HepG2 (cell line): ENCODE data around the gene UBFD1. TPM values are rescaled to one million over a fixed set of nuclear protein-coding genes. Genes with fewer than 3 reads are reported as not detected.

Experiments
- ARNT ChIP-seq: fragments of 450-650 bp; IDR thresholded peaks from 2 replicates; pipeline ENCODE4 v1.6.1; 2017
- CHD2 ChIP-seq: IDR thresholded peaks from 2 replicates; pipeline ENCODE4 v1.6.1; 2011; ENCODE audit warnings: low read depth, low read length, improper control_type of control experiment
- ETS1 ChIP-seq: sonication (generic); formaldehyde crosslinking; IDR thresholded peaks from 2 replicates; pipeline ENCODE4 v1.4.0; 2020; ENCODE audit warnings: missing genetic modification reagents
- IKZF1 ChIP-seq: fragments of 450-650 bp; IDR thresholded peaks from 2 replicates; pipeline ENCODE4 v1.7.1; 2016
- MAFK ChIP-seq, 2 experiments: IDR thresholded peaks in 1 of 2; conservative IDR thresholded peaks in 1 of 2; 2 replicates each; pipeline ENCODE4 v1.6.1; 2011; ENCODE audit warnings: improper control_type of control experiment in 2 of 2, low read length in 2 of 2
- RCOR2 ChIP-seq: IDR thresholded peaks from 2 replicates; pipeline ENCODE4 v1.6.1; 2016; ENCODE audit warnings: missing biosample characterization, missing genetic modification reagents
- SATB2 ChIP-seq: sonication (generic); formaldehyde crosslinking; IDR thresholded peaks from 2 replicates; pipeline ENCODE4 v1.5.0; 2020; ENCODE audit warnings: missing genetic modification reagents
- STAT6 ChIP-seq: sonication (generic); formaldehyde crosslinking; IDR thresholded peaks from 2 replicates; pipeline ENCODE4 v1.4.0; 2020; ENCODE audit warnings: missing genetic modification reagents, mild to moderate bottlenecking, borderline replicate concordance
- ZMYM3 ChIP-seq: sonication (generic); formaldehyde crosslinking; IDR thresholded peaks from 2 replicates; pipeline ENCODE4 v1.5.1; 2020; ENCODE audit warnings: mild to moderate bottlenecking, missing genetic modification reagents
- ZNF230 ChIP-seq: sonication (generic); formaldehyde crosslinking; IDR thresholded peaks from 2 replicates; pipeline ENCODE4 v1.4.0; 2020; ENCODE audit warnings: mild to moderate bottlenecking, missing genetic modification reagents
- ZNF234 ChIP-seq: sonication (generic); formaldehyde crosslinking; conservative IDR thresholded peaks from 2 replicates; pipeline ENCODE4 v1.5.1; 2020; ENCODE audit warnings: mild to moderate bottlenecking, missing genetic modification reagents
- ZNF274 ChIP-seq: sonication (generic); formaldehyde crosslinking; IDR thresholded peaks from 2 replicates; pipeline ENCODE4 v1.5.1; 2020; ENCODE audit warnings: mild to moderate bottlenecking, missing genetic modification reagents
- ZNF720 ChIP-seq: sonication (generic); formaldehyde crosslinking; IDR thresholded peaks from 2 replicates; pipeline ENCODE4 v1.4.0; 2020; ENCODE audit warnings: missing genetic modification reagents
- ZNF780A ChIP-seq: sonication (generic); formaldehyde crosslinking; IDR thresholded peaks from 2 replicates; pipeline ENCODE4 v1.8.0; 2022; ENCODE audit warnings: mild to moderate bottlenecking, missing genetic modification reagents, moderate library complexity
- polyA plus RNA-seq, 8 experiments: library from polyadenylated mRNA; depleted of rRNA in 3 of 8; stranded (reverse) in 7 of 8; unstranded in 1 of 8; fragments of >200 nt; fragmentation: Illumina TruSeq in 4 of 8; extraction: Trizol in 4 of 8; gene quantifications; 2 replicates each; pipeline versions ENCODE4 v1.2.1 to v1.2.3, GENCODE V29; 2011 to 2016; ENCODE audit warnings: low read depth in 4 of 8, missing spikeins in 1 of 8, mixed read lengths in 1 of 8; ENCODE audit not compliant: insufficient read depth in 1 of 8
- total RNA-seq, 5 experiments: library from RNA; depleted of rRNA; stranded (reverse); fragments of >200 nt; fragmentation: Illumina TruSeq; extraction: Trizol; gene quantifications; 2 replicates each; pipeline ENCODE4 v1.2.3, GENCODE V29; 2016; ENCODE audit warnings: low read depth in 1 of 5
- TF ChIP-seq, protein P1 (sequence below): sonication (generic); formaldehyde crosslinking; IDR thresholded peaks from 2 replicates; pipeline ENCODE4 v1.5.0; 2020; ENCODE audit warnings: mild to moderate bottlenecking, missing genetic modification reagents
- TF ChIP-seq, protein P2 (sequence below): IDR thresholded peaks from 2 replicates; pipeline ENCODE4 v1.6.1; 2012; ENCODE audit warnings: low read length, improper control_type of control experiment
- TF ChIP-seq, protein P3 (sequence below): sonication (generic); formaldehyde crosslinking; IDR thresholded peaks from 2 replicates; pipeline ENCODE4 v1.5.1; 2020; ENCODE audit warnings: missing genetic modification reagents, mild to moderate bottlenecking, borderline replicate concordance
- TF ChIP-seq, protein P4 (sequence below): IDR thresholded peaks from 2 replicates; pipeline ENCODE4 v1.6.1; 2018; ENCODE audit warnings: missing genetic modification reagents

The UBFD1 gene
- total and polyA plus RNA-seq, 2 of the 13 experiments (the other 11 are each of a cell fraction or from before 2014, with no cell fraction given) = 100 to 111 TPM

DNA sequence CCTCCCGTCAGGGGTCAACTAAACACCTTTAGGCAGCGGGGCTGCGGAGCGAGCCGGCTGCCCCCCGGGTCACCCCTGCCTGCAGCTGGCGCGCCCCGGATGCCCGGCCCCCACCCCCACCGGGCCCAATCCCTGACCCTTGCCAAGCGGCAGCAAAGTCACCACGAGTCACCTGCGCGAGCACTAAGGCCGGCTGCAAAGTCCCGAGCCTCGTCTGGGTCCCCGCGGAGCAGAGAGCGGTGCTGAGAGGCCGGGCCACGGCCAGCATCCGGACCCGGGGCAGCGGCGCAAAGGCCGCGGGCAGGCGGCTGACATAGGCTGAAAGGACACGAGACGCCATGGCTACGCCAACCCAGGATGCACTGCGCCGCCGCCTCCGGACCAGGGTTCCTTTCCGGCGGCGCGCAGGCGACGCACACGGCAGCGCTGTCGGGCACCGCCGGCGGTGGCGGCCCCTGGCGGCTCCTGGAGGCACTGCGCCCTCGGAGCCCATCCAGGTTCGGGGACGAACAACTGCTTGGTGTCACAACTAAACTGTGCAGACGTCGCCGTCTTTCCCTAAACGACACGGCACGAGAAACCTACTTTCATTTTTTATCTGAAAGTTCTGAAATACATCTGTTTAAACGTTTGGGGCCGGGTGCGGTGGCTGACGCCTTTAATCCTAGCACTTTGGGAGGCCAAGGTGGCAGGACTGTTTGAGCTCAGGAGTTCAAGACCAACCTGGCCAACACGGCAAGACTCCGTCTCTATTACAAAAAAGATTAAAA lies 38.6 kb downstream of the UBFD1 start, which contains the start of gene NDUFAB1 (continued):
- TF ChIP-seq ZNF274 (peak; percentile 90), STAT6 (CRISPR knock-in tag) (peak; percentile 80; the same call in 1 of the 2 replicates), SATB2 (CRISPR knock-in tag) (peak; percentile 91), ZMYM3 (CRISPR knock-in tag) (peak; percentile 28; the same call in 1 of the 2 replicates), MAFK (conservative IDR thresholded peaks at IDR 0.05 in 1 of 2, IDR thresholded peaks at IDR 0.05 in 1 of 2; ENCODE audit: low read length in 2 of 2) (no peak; a peak in 1 of 4 replicates), ARNT (no peak), ETS1 (CRISPR knock-in tag) (peak; percentile 94; the same call in 1 of the 2 replicates), ZNF230 (CRISPR knock-in tag) (peak; percentile 98), RCOR2 (CRISPR knock-in tag) (no peak), ZNF780A (CRISPR knock-in tag) (no peak; the same call in 1 of the 2 replicates), ZNF234 (CRISPR knock-in tag) (no peak), ZNF720 (CRISPR knock-in tag) (no peak), IKZF1 (no peak), CHD2 (0 out of 2 replicates have a peak, but pooled peaks have one; percentile 21)
- TF ChIP-seq, protein P1, sequence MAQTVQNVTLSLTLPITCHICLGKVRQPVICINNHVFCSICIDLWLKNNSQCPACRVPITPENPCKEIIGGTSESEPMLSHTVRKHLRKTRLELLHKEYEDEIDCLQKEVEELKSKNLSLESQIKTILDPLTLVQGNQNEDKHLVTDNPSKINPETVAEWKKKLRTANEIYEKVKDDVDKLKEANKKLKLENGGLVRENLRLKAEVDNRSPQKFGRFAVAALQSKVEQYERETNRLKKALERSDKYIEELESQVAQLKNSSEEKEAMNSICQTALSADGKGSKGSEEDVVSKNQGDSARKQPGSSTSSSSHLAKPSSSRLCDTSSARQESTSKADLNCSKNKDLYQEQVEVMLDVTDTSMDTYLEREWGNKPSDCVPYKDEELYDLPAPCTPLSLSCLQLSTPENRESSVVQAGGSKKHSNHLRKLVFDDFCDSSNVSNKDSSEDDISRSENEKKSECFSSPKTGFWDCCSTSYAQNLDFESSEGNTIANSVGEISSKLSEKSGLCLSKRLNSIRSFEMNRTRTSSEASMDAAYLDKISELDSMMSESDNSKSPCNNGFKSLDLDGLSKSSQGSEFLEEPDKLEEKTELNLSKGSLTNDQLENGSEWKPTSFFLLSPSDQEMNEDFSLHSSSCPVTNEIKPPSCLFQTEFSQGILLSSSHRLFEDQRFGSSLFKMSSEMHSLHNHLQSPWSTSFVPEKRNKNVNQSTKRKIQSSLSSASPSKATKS (CRISPR knock-in tag) = peak; percentile 71; the same call in 1 of the 2 replicates
- TF ChIP-seq, protein P2, sequence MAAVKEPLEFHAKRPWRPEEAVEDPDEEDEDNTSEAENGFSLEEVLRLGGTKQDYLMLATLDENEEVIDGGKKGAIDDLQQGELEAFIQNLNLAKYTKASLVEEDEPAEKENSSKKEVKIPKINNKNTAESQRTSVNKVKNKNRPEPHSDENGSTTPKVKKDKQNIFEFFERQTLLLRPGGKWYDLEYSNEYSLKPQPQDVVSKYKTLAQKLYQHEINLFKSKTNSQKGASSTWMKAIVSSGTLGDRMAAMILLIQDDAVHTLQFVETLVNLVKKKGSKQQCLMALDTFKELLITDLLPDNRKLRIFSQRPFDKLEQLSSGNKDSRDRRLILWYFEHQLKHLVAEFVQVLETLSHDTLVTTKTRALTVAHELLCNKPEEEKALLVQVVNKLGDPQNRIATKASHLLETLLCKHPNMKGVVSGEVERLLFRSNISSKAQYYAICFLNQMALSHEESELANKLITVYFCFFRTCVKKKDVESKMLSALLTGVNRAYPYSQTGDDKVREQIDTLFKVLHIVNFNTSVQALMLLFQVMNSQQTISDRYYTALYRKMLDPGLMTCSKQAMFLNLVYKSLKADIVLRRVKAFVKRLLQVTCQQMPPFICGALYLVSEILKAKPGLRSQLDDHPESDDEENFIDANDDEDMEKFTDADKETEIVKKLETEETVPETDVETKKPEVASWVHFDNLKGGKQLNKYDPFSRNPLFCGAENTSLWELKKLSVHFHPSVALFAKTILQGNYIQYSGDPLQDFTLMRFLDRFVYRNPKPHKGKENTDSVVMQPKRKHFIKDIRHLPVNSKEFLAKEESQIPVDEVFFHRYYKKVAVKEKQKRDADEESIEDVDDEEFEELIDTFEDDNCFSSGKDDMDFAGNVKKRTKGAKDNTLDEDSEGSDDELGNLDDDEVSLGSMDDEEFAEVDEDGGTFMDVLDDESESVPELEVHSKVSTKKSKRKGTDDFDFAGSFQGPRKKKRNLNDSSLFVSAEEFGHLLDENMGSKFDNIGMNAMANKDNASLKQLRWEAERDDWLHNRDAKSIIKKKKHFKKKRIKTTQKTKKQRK = no peak
- TF ChIP-seq, protein P3, sequence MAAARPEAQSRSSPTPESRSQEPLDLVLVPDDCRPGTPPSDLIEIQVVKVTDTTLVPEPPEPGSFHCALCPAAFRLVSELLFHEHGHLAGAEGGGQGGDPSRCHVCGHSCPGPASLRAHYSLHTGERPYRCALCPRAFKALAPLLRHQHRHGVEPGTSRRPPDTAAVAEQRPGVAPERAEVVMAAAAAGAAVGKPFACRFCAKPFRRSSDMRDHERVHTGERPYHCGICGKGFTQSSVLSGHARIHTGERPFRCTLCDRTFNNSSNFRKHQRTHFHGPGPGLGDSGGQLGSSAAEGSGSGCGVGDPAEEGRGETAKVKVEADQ = peak; percentile 94; the same call in 1 of the 2 replicates
- TF ChIP-seq, protein P4, sequence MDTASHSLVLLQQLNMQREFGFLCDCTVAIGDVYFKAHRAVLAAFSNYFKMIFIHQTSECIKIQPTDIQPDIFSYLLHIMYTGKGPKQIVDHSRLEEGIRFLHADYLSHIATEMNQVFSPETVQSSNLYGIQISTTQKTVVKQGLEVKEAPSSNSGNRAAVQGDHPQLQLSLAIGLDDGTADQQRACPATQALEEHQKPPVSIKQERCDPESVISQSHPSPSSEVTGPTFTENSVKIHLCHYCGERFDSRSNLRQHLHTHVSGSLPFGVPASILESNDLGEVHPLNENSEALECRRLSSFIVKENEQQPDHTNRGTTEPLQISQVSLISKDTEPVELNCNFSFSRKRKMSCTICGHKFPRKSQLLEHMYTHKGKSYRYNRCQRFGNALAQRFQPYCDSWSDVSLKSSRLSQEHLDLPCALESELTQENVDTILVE (CRISPR knock-in tag) = peak; percentile 56
